ENCODE measurements around the gene HLA-DQB1. TPM values are rescaled to one million over a fixed set of nuclear protein-coding genes. Genes with fewer than 3 reads are reported as not detected.
"Not testable (repeated sequence)": the region's sequence is repeated elsewhere in the genome, so short reads cannot be mapped to it uniquely, and the experiment has no call there.

Gene HLA-DQB1
- total and polyA plus RNA-seq, 2 donors (not counting 1 experiment from before 2014, with no cell fraction given): not detected

- H3K36me3 ChIP-seq (ENCODE audit: control insufficient read depth, insufficient read depth, low read length): no peaks in the 10 kb centered on the region
- no peaks in the 10 kb centered on the region for H3K79me2 ChIP-seq (ENCODE audit: control insufficient read depth, insufficient read depth, low read length)
- H3K4me1 ChIP-seq (ENCODE audit: control insufficient read depth, extremely low read depth, insufficient read depth, low read length): no peaks in the 10 kb centered on the region
- no peak overlapping the region for H3K4me3 ChIP-seq (replicated peaks in 1 of 4; ENCODE audit: control extremely low read depth in 1 of 4, insufficient read depth in 1 of 4, low read depth in 3 of 4, low read length in 4 of 4)
- no peak overlapping the region for H3K9ac ChIP-seq (ENCODE audit: insufficient read depth, low read length)
- H3K27ac ChIP-seq (ENCODE audit: insufficient read depth, low read length): no peak overlapping the region
- DNase-seq (ENCODE audit: low read depth in 2 of 2): no peak
- H4K20me1 ChIP-seq (ENCODE audit: control insufficient read depth, extremely low read depth, insufficient read depth, low read length): no peaks in the 10 kb centered on the region
- H3K4me2 ChIP-seq (ENCODE audit: extremely low read depth, insufficient read depth, low read length): no peak overlapping the region
- H3K27me3 ChIP-seq (ENCODE audit: control insufficient read depth, insufficient read depth, low read length): no peaks in the 10 kb centered on the region
- H3K9me3 ChIP-seq (ENCODE audit: control insufficient read depth, insufficient read depth, low read depth, low read length): no peaks in the 10 kb centered on the region
- H2AFZ ChIP-seq (ENCODE audit: low read length): no peak overlapping the region
- TF ChIP-seq EZH2 (IDR thresholded peaks at IDR 0.05; ENCODE audit: low read length, missing control alignments) (no peak), CTCF (conservative IDR thresholded peaks at IDR 0.05 in 1 of 2, IDR thresholded peaks at IDR 0.05 in 1 of 2; ENCODE audit: low read depth in 1 of 2, low read length in 2 of 2) (no peak)
Measured at GRCh38 chr6:32645047-32645703, 21.3 kb downstream of the HLA-DQB1 start.

GRCh38 chr6:32643904-32644303, 22.6 kb downstream of the HLA-DQB1 start:
- Histone ChIP-seq H3K4me1 (ENCODE audit: control insufficient read depth, extremely low read depth, insufficient read depth, low read length) (no peaks in the 10 kb centered on the region), H2AFZ (ENCODE audit: low read length) (no peak overlapping the region), H3K4me2 (ENCODE audit: extremely low read depth, insufficient read depth, low read length) (no peak overlapping the region), H3K9ac (ENCODE audit: insufficient read depth, low read length) (no peak overlapping the region), H3K79me2 (ENCODE audit: control insufficient read depth, insufficient read depth, low read length) (no peaks in the 10 kb centered on the region), H3K9me3 (ENCODE audit: control insufficient read depth, insufficient read depth, low read depth, low read length) (no peaks in the 10 kb centered on the region), H3K27ac (ENCODE audit: insufficient read depth, low read length) (no peak overlapping the region), H3K36me3 (ENCODE audit: control insufficient read depth, insufficient read depth, low read length) (no peaks in the 10 kb centered on the region), H4K20me1 (ENCODE audit: control insufficient read depth, extremely low read depth, insufficient read depth, low read length) (no peaks in the 10 kb centered on the region), H3K27me3 (ENCODE audit: control insufficient read depth, insufficient read depth, low read length) (no peaks in the 10 kb centered on the region), H3K4me3 (replicated peaks in 1 of 4; ENCODE audit: control extremely low read depth in 1 of 4, insufficient read depth in 1 of 4, low read depth in 3 of 4, low read length in 4 of 4) (no peak overlapping the region)
- no peak for TF ChIP-seq CTCF (conservative IDR thresholded peaks at IDR 0.05 in 1 of 2, IDR thresholded peaks at IDR 0.05 in 1 of 2; ENCODE audit: low read depth in 1 of 2, low read length in 2 of 2)
- no peak for TF ChIP-seq EZH2 (IDR thresholded peaks at IDR 0.05; ENCODE audit: low read length, missing control alignments)
- DNase-seq (ENCODE audit: low read depth in 2 of 2): no peak

- Histone ChIP-seq H3K9ac (ENCODE audit: insufficient read depth, low read length) (no peak overlapping the region), H3K27ac (ENCODE audit: insufficient read depth, low read length) (no peak overlapping the region), H3K27me3 (ENCODE audit: control insufficient read depth, insufficient read depth, low read length) (no peaks in the 10 kb centered on the region), H3K4me2 (ENCODE audit: extremely low read depth, insufficient read depth, low read length) (no peak overlapping the region), H2AFZ (ENCODE audit: low read length) (no peak overlapping the region), H3K9me3 (ENCODE audit: control insufficient read depth, insufficient read depth, low read depth, low read length) (no peaks in the 10 kb centered on the region), H4K20me1 (ENCODE audit: control insufficient read depth, extremely low read depth, insufficient read depth, low read length) (no peaks in the 10 kb centered on the region), H3K4me3 (replicated peaks in 1 of 4; ENCODE audit: control extremely low read depth in 1 of 4, insufficient read depth in 1 of 4, low read depth in 3 of 4, low read length in 4 of 4) (no peak overlapping the region), H3K36me3 (ENCODE audit: control insufficient read depth, insufficient read depth, low read length) (no peaks in the 10 kb centered on the region), H3K79me2 (ENCODE audit: control insufficient read depth, insufficient read depth, low read length) (no peaks in the 10 kb centered on the region), H3K4me1 (ENCODE audit: control insufficient read depth, extremely low read depth, insufficient read depth, low read length) (no peaks in the 10 kb centered on the region)
- DNase-seq (ENCODE audit: low read depth in 2 of 2): no peak
- no peak for TF ChIP-seq CTCF (conservative IDR thresholded peaks at IDR 0.05 in 1 of 2, IDR thresholded peaks at IDR 0.05 in 1 of 2; ENCODE audit: low read depth in 1 of 2, low read length in 2 of 2)
- no peak for TF ChIP-seq EZH2 (IDR thresholded peaks at IDR 0.05; ENCODE audit: low read length, missing control alignments)
Measured at GRCh38 chr6:32642720-32643106, 23.7 kb downstream of the HLA-DQB1 start.

- DNase-seq (ENCODE audit: low read depth in 2 of 2); H2AFZ ChIP-seq (ENCODE audit: low read length); H3K27me3 ChIP-seq (ENCODE audit: control insufficient read depth, insufficient read depth, low read length); H3K4me1 ChIP-seq (ENCODE audit: control insufficient read depth, extremely low read depth, insufficient read depth, low read length); H3K4me2 ChIP-seq (ENCODE audit: extremely low read depth, insufficient read depth, low read length); H3K9ac ChIP-seq (ENCODE audit: insufficient read depth, low read length); H3K9me3 ChIP-seq (ENCODE audit: control insufficient read depth, insufficient read depth, low read depth, low read length); H3K4me3 ChIP-seq (replicated peaks in 1 of 4; ENCODE audit: control extremely low read depth in 1 of 4, insufficient read depth in 1 of 4, low read depth in 3 of 4, low read length in 4 of 4); H4K20me1 ChIP-seq (ENCODE audit: control insufficient read depth, extremely low read depth, insufficient read depth, low read length); H3K36me3 ChIP-seq (ENCODE audit: control insufficient read depth, insufficient read depth, low read length); H3K27ac ChIP-seq (ENCODE audit: insufficient read depth, low read length); H3K79me2 ChIP-seq (ENCODE audit: control insufficient read depth, insufficient read depth, low read length): not testable (repeated sequence)
Measured at GRCh38 chr6:32641785-32642719, 24.4 kb downstream of the HLA-DQB1 start.

All from fibroblast of lung (primary cell).